OCI-LY3 (cell line): ENCODE results near the gene RAP1GAP.

ENCODE experiments used
- H2AFZ ChIP-seq: fragments of 200-600, 300-600 bp; shearing (Covaris generic); 2 replicates; pipeline ENCODE4 v1.6.0; 2014; ENCODE audit warnings: antibody characterized with exemption, low read depth, low read length
- H3K27ac ChIP-seq: fragments of 200-600, 300-600 bp; sonication (generic); 2 replicates; pipeline ENCODE4 v1.5.1; 2014; ENCODE audit warnings: mild to moderate bottlenecking, low read length, moderate library complexity, mixed read lengths
- H3K27me3 ChIP-seq: fragments of 200-600, 300-600 bp; sonication (generic); 2 replicates; pipeline ENCODE4 v1.6.1; 2014; ENCODE audit warnings: low read depth, low read length, mixed read lengths
- H3K36me3 ChIP-seq: fragments of 200-600, 300-600 bp; sonication (generic); replicated peaks from 2 replicates; pipeline ENCODE3; 2014; ENCODE audit warnings: low read depth, low read length, mixed read lengths
- H3K4me1 ChIP-seq: fragments of 300-600, 200-600 bp; sonication (generic); 2 replicates; pipeline ENCODE4 v1.6.1; 2014; ENCODE audit warnings: low read length, mixed read lengths
- H3K4me2 ChIP-seq: fragments of 200-600, 300-600 bp; sonication (generic); 2 replicates; pipeline ENCODE4 v1.6.1; 2014; ENCODE audit warnings: low read length, mixed read lengths
- H3K4me3 ChIP-seq: fragments of 300-600, 200-600 bp; sonication (generic); 2 replicates; pipeline ENCODE4 v1.5.1; 2014; ENCODE audit warnings: antibody characterized with exemption, mild to moderate bottlenecking, low read length, moderate library complexity
- H3K79me2 ChIP-seq: fragments of 300-600, 200-600 bp; shearing (Covaris generic); 2 replicates; pipeline ENCODE4 v1.6.1; 2014; ENCODE audit warnings: mild to moderate bottlenecking, low read length, mixed read lengths
- H3K9ac ChIP-seq: fragments of 300-600, 200-600 bp; shearing (Covaris generic); 2 replicates; pipeline ENCODE4 v1.6.0; 2014; ENCODE audit warnings: mild to moderate bottlenecking, low read length, moderate library complexity
- H3K9me3 ChIP-seq: fragments of 200-600, 300-600 bp; shearing (Covaris generic); 2 replicates; pipeline ENCODE4 v1.6.1; 2014; ENCODE audit warnings: low read length, mixed read lengths; ENCODE audit not compliant: insufficient read depth
- H4K20me1 ChIP-seq: fragments of 200-600, 300-600 bp; sonication (generic); 2 replicates; pipeline ENCODE4 v1.6.1; 2016; ENCODE audit warnings: low read length, mixed read lengths; ENCODE audit not compliant: insufficient read depth
- CTCF ChIP-seq: fragments of 200-600, 300-600 bp; sonication (generic); IDR thresholded peaks from 2 replicates; pipeline ENCODE4 v1.5.1; 2014; ENCODE audit warnings: antibody characterized with exemption, low read length, low read depth
- EZH2phosphoT487 ChIP-seq: fragments of 200-600 bp; shearing (Covaris generic); IDR thresholded peaks from 2 replicates; pipeline ENCODE4 v1.6.1; 2018; ENCODE audit warnings: antibody characterized with exemption, mixed run types, low read depth

RAP1GAP gene

GRCh38 chr1:21590934-21591333, 78.2 kb downstream of the RAP1GAP start:
- H3K4me2 ChIP-seq, result no peak overlapping the region
- H3K27ac ChIP-seq, result no peak overlapping the region
- H3K4me1 ChIP-seq, result no peaks in the 10 kb centered on the region

GRCh38 chr1:21590126-21590880, 78.9 kb downstream of the RAP1GAP start:
- H3K4me2 ChIP-seq, result no peak overlapping the region
- no peak overlapping the region for H3K9ac ChIP-seq
- H3K27me3 ChIP-seq, result 0 out of 2 replicates have a peak, but pooled peaks cover 4% of the 10 kb centered on the region
- H3K79me2 ChIP-seq, result no peaks in the 10 kb centered on the region
- no peaks in the 10 kb centered on the region for H3K4me1 ChIP-seq
- no peak overlapping the region for H3K27ac ChIP-seq
- no peak overlapping the region for H3K4me3 ChIP-seq
- H4K20me1 ChIP-seq, result no peaks in the 10 kb centered on the region
- H2AFZ ChIP-seq, result no peak overlapping the region
- H3K9me3 ChIP-seq, result no peaks in the 10 kb centered on the region
- TF ChIP-seq CTCF (no peak), EZH2phosphoT487 (no peak)
- H3K36me3 ChIP-seq, result no peaks in the 10 kb centered on the region

More at GRCh38 chr1:21590934-21591333, 78.2 kb downstream of the RAP1GAP start:
- H3K27me3 ChIP-seq, result 0 out of 2 replicates have a peak, but pooled peaks cover 4% of the 10 kb centered on the region
- H2AFZ ChIP-seq, result no peak overlapping the region
- no peak overlapping the region for H3K9ac ChIP-seq
- no peaks in the 10 kb centered on the region for H4K20me1 ChIP-seq
- no peaks in the 10 kb centered on the region for H3K36me3 ChIP-seq
- H3K4me3 ChIP-seq, result no peak overlapping the region
- no peaks in the 10 kb centered on the region for H3K9me3 ChIP-seq
- TF ChIP-seq CTCF (no peak), EZH2phosphoT487 (no peak)
- no peaks in the 10 kb centered on the region for H3K79me2 ChIP-seq

GRCh38 chr1:21589618-21590017, 79.5 kb downstream of the RAP1GAP start:
- Histone ChIP-seq H3K4me1 (no peaks in the 10 kb centered on the region), H3K36me3 (no peaks in the 10 kb centered on the region), H3K27ac (no peak overlapping the region), H3K9me3 (no peaks in the 10 kb centered on the region), H3K9ac (no peak overlapping the region), H3K4me3 (no peak overlapping the region), H3K27me3 (peaks cover 7% of the 10 kb centered on the region; the same call in 1 of the 2 replicates), H3K79me2 (no peaks in the 10 kb centered on the region), H3K4me2 (no peak overlapping the region), H2AFZ (no peak overlapping the region), H4K20me1 (no peaks in the 10 kb centered on the region)
- no peak for TF ChIP-seq EZH2phosphoT487
- TF ChIP-seq CTCF, result no peak

- Histone ChIP-seq H3K4me1 (no peaks in the 10 kb centered on the region), H3K4me2 (no peak overlapping the region), H3K4me3 (no peak overlapping the region), H3K27me3 (peaks cover 7% of the 10 kb centered on the region; the same call in 1 of the 2 replicates), H4K20me1 (no peaks in the 10 kb centered on the region), H3K36me3 (no peaks in the 10 kb centered on the region), H2AFZ (no peak overlapping the region), H3K79me2 (no peaks in the 10 kb centered on the region), H3K27ac (no peak overlapping the region), H3K9me3 (no peaks in the 10 kb centered on the region), H3K9ac (no peak overlapping the region)
- TF ChIP-seq CTCF (no peak), EZH2phosphoT487 (no peak)
These were observed 81.6 kb downstream of the RAP1GAP start for GRCh38 chr1:21587602-21587953.
